GM06990 (cell line): ENCODE measurements around the gene NPR3.

Experiments
- DNase-seq: peaks from one replicate; pipeline ENCODE4 v3.0.0-alpha.2; 2011; ENCODE audit not compliant: insufficient read length; ENCODE audit errors: extremely low read depth
- H3K27me3 ChIP-seq: replicated peaks from 2 replicates; pipeline ENCODE4 v1.6.0; 2011; ENCODE audit warnings: low read length; ENCODE audit not compliant: control insufficient read depth, insufficient read depth
- H3K36me3 ChIP-seq: 2 replicates; pipeline ENCODE4 v1.5.1; 2011; ENCODE audit warnings: low read length; ENCODE audit not compliant: control insufficient read depth, insufficient read depth
- H3K4me3 ChIP-seq: replicated peaks from 2 replicates; pipeline ENCODE4 v1.5.1; 2011; ENCODE audit warnings: low read depth, mild to moderate bottlenecking, control low read depth, low read length
- TF ChIP-seq, protein P1 (sequence below): IDR thresholded peaks from 2 replicates; pipeline ENCODE4 v1.5.1; 2011; ENCODE audit warnings: low read length, control low read depth, mild to moderate bottlenecking, inconsistent platforms; ENCODE audit not compliant: insufficient read depth, poor library complexity, severe bottlenecking

The NPR3 gene

GRCh38 chr5:32687499-32687831 lies 23.7 kb upstream of the NPR3 start:
- Histone ChIP-seq H3K4me3 (no peak overlapping the region), H3K27me3 (no peaks in the 10 kb centered on the region), H3K36me3 (no peaks in the 10 kb centered on the region)
- DNase-seq, result no peak
- TF ChIP-seq, protein P1, sequence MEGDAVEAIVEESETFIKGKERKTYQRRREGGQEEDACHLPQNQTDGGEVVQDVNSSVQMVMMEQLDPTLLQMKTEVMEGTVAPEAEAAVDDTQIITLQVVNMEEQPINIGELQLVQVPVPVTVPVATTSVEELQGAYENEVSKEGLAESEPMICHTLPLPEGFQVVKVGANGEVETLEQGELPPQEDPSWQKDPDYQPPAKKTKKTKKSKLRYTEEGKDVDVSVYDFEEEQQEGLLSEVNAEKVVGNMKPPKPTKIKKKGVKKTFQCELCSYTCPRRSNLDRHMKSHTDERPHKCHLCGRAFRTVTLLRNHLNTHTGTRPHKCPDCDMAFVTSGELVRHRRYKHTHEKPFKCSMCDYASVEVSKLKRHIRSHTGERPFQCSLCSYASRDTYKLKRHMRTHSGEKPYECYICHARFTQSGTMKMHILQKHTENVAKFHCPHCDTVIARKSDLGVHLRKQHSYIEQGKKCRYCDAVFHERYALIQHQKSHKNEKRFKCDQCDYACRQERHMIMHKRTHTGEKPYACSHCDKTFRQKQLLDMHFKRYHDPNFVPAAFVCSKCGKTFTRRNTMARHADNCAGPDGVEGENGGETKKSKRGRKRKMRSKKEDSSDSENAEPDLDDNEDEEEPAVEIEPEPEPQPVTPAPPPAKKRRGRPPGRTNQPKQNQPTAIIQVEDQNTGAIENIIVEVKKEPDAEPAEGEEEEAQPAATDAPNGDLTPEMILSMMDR, result no peak

DNA sequence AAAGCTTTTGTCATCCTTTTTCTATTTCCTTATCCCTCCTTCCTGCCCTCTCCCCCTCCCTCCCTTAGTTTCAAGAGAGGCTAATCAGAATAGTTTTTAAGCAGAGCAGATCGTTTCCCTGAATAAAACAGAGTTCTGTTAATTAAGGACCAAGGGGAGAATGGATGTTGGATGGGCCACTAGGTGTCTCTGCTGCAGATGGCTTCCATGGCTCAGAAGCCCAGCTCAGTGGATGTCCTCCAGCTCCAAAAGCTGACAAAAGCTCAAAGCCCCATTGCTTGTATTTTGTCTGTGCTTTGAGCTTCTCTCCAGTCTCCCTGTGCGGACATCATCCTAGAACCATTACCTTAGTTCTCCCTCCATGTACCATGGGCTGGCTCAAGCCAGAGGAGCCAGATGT lies 21.0 kb upstream of the NPR3 start:
- DNase-seq, result no peak
- TF ChIP-seq, protein P1, result peak; percentile 36
- H3K27me3 ChIP-seq, result no peaks in the 10 kb centered on the region
- no peaks in the 10 kb centered on the region for H3K36me3 ChIP-seq
- H3K4me3 ChIP-seq, result no peak overlapping the region

DNA sequence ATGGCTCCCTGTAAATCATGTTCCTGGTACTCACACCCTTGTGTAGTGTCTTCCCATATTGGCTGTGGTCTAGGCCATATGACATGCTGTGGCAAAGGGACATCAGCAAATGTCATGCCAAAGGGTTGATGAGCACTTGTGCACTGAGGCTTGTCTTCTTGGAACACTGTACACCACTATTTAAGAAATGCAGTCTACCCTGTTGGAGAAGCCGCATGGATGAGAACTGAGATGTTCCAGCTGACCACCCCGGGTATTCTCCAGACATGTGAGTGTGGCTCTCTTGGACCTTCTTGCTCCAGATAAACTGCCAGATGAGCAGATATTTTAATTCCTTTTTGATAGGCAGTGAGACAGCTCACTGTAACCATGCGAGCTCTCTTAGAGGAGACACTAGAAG lies 20.5 kb upstream of the NPR3 start:
- no peaks in the 10 kb centered on the region for H3K27me3 ChIP-seq
- H3K36me3 ChIP-seq, result no peaks in the 10 kb centered on the region
- no peak overlapping the region for H3K4me3 ChIP-seq
- no peak for DNase-seq
- TF ChIP-seq, protein P1, result no peak

DNA sequence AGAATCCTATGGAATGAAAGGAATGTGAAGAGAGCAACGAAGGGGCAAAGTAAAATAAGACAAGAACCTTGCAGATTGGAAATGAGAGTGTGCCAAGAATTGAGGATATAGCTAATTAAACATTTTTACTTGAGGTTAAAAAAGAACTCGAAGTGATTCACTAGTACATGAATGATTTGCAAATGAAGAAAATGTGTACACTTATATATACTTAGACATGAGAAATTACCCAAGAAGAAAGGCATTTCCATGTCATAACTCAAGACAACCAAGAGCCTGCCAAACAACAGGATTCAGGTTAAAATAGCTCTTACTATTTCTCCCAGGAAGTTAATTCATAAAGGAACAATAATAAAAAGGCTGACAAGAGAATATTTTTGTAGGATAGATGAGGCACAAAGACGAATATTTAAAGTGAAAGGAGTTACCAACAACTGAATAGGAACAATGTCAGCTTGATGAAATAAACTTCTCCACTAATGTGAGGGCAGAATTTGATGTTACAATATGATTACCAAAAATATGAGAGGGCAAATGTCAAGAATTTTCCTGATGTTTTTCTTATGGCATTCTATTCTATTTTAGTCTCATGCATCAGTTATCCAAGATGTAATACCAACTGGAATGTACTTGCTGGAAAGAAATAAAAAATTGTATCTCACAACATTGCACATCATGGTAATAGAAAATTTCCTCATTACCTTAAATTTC lies 18.9 kb upstream of the NPR3 start:
- Histone ChIP-seq H3K4me3 (no peak overlapping the region), H3K27me3 (no peaks in the 10 kb centered on the region), H3K36me3 (no peaks in the 10 kb centered on the region)
- TF ChIP-seq, protein P1, result no peak
- no peak for DNase-seq

- no peak for DNase-seq
- TF ChIP-seq, protein P1, result no peak
- peaks cover 1% of the 10 kb centered on the region for H3K27me3 ChIP-seq
- no peak overlapping the region for H3K4me3 ChIP-seq
- H3K36me3 ChIP-seq, result no peaks in the 10 kb centered on the region
Observed at GRCh38 chr5:32703957-32704356, 7.2 kb upstream of the NPR3 start.

DNA sequence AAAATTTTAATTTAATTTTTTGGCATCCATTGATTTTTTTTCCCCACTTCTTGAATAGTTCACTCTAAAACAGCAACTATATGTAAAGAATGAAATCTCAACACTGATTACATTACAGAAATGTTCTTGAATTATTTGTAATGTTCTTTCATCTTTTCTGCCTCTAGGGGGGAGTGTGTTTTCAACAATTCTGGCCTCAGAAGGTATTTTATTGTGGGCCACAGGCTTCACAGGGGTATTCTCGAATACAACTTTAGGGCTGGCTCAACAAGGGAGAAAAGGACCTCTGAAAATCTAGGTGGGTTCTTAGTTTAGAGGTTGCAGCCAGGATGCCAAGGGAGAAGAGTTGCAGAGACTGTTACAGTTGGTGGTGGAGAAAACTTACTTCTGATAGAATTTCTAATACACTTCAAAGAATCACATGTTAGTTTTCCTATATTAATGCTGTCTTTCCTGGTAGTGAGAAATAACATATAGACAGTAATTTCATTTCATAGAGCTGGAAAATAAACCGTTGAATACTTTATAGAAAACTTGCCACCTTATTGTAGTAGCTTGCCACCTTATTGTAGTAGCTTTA lies 3.6 kb upstream of the NPR3 start:
- H3K4me3 ChIP-seq, result no peak overlapping the region
- TF ChIP-seq, protein P1, result peak; percentile 57
- DNase-seq, result no peak
- H3K27me3 ChIP-seq, result peaks cover 5% of the 10 kb centered on the region
- no peaks in the 10 kb centered on the region for H3K36me3 ChIP-seq
